Mucosa of descending colon (tissue), 3 donors: ENCODE data around the gene ACBD3. TPM values are rescaled to one million over a fixed set of nuclear protein-coding genes. Genes with fewer than 3 reads are reported as not detected.

Source experiments
- ATAC-seq: fragments of 200-7000 bp; cut with Tn5 transposase; one replicate; pipeline ENCODE4 v1.9.1; 2020; ENCODE audit warnings: mild to moderate bottlenecking, moderate library complexity
- DNase-seq, 3 donors: peaks; one replicate each; pipeline ENCODE4 v3.0.0-alpha.2; 2020
- H3K36me3 ChIP-seq: fragments of 200-600 bp; one replicate; pipeline ENCODE4 v1.8.0; 2021; ENCODE audit warnings: low read depth, mild to moderate bottlenecking
- H3K4me1 ChIP-seq: fragments of 200-600 bp; one replicate; pipeline ENCODE4 v1.8.0; 2021; ENCODE audit warnings: low read depth, mild to moderate bottlenecking
- H3K4me3 ChIP-seq: fragments of 200-600 bp; one replicate; pipeline ENCODE4 v1.8.0; 2021; ENCODE audit warnings: mild to moderate bottlenecking
- H3K9me3 ChIP-seq: fragments of 200-600 bp; one replicate; pipeline ENCODE4 v1.8.0; 2021; ENCODE audit warnings: mild to moderate bottlenecking
- intact Hi-C, 2 donors: fragments of 100-400 bp; cut with DNase I in 1 of 2; cut with micrococcal nuclease in 1 of 2; formaldehyde crosslinking; loops; one replicate each; pipeline versions ENCODE4 v1.11.0 to v1.11.1; 2022; cut with DNase I, micrococcal nuclease
- total RNA-seq, 3 donors: library from RNA; stranded (reverse); fragmentation: NEBNext Ultra II Directional in 2 of 3; extraction: Animal tissue kit (Norgen Biotek cat#: 25700) in 2 of 3; gene quantifications; one replicate each; pipeline versions ENCODE4 v1.2.1 to v1.2.4, GENCODE V29; 2021 to 2023
- TF ChIP-seq, protein P1 (sequence below): fragments of 200-600 bp; IDR thresholded peaks from one replicate; pipeline ENCODE4 v1.8.0; 2022; ENCODE audit warnings: antibody characterized with exemption, mild to moderate bottlenecking
- donor health status: DM: no; HTN: no; CAD: no; lungs with moderate emphysema.
- donor health status: DM: no; HTN: no; CAD: no.
- donor health status: DM: no; HTN: yes; CAD: no.

ACBD3 gene
- total RNA-seq, 3 donors from 2014 or later, result 36.6 to 49.9 (median 48.0) TPM

DNA sequence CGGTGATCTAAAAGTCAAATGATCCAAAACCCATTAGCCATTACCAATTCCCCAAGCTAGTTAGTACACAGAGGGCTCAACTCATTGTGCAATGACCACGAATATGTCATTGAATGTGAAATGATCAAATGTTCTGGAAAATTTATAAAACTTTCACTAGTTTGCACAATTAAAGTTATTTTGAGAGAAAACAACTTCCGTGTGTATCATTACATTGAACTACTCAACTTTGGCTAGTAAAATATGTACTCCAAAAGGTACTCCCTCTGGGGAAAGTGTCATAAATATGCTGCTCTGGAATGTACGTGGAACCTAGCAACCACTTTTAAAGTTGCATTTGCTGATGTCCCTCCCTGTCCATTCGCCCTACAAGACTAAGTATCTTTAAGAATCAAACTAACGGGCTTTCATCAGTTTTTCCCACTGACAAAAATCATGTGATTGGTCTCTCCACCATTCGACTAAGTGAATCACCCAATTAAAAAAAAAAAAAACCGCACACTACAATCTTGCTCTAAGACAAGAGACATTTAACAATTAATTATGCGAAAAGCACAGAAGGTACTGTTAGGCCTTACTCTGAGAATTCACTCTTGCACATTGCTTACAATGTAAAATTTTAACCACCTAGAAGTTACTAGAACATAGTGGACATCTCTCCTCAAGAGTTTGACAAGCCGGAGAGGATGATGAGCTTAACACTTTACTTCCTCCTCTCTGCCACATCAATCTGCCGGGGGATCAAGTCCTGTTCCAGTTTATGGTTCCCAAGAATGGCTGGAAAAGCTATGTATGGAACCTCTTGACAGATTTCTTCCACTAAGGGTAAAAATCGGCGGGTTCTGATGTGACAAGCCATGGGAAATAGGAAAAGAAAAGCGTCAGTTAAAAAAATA lies 1.2 kb downstream of the ACBD3 start:
- peaks cover 32% of the 10 kb centered on the region for H3K4me1 ChIP-seq
- H3K9me3 ChIP-seq, result no peaks in the 10 kb centered on the region
- H3K36me3 ChIP-seq, result no peaks in the 10 kb centered on the region
- peak overlapping the region; percentile 83 for H3K4me3 ChIP-seq
- DNase-seq (no peak), ATAC-seq (no peak)
- intact Hi-C loops, result no loop called here
- TF ChIP-seq, protein P1, sequence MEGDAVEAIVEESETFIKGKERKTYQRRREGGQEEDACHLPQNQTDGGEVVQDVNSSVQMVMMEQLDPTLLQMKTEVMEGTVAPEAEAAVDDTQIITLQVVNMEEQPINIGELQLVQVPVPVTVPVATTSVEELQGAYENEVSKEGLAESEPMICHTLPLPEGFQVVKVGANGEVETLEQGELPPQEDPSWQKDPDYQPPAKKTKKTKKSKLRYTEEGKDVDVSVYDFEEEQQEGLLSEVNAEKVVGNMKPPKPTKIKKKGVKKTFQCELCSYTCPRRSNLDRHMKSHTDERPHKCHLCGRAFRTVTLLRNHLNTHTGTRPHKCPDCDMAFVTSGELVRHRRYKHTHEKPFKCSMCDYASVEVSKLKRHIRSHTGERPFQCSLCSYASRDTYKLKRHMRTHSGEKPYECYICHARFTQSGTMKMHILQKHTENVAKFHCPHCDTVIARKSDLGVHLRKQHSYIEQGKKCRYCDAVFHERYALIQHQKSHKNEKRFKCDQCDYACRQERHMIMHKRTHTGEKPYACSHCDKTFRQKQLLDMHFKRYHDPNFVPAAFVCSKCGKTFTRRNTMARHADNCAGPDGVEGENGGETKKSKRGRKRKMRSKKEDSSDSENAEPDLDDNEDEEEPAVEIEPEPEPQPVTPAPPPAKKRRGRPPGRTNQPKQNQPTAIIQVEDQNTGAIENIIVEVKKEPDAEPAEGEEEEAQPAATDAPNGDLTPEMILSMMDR, result no peak

DNA sequence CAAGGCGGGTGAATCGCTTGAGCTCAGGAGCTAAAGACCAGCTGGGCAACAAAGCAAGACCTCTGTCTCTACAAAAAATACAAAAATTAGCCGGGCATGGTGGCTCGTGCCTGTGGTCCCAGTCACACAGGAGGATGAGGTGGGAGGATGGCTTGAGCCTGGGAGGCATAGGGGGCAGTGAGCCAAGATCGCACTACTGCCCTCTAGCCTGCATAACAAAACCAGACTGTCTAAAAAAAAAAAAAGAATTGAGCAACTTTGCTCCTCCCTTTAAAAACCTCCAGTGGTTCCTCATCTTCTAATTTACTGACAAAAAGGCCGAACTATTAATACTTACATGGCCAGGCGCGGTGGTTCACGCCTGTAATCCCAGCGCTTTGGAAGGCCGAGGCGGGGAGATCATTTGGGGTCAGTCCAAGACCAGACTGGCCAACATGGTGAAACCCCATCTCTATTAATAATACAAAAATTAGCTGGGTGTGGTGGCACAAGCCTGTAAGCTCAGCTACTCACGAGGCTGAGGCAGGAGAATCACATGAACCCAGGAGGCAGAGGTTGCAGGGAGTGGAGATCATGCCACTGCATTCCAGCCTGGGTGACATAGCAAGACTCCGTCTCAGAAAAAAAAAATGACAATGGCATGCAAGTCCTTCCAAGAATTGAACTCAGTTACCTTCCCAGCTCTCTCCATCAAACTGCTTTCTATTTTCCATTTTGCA lies 4.4 kb downstream of the ACBD3 start:
- Histone ChIP-seq H3K4me3 (no peak overlapping the region), H3K36me3 (no peaks in the 10 kb centered on the region), H3K9me3 (no peaks in the 10 kb centered on the region), H3K4me1 (peaks cover 32% of the 10 kb centered on the region)
- intact Hi-C loops, result no loop called here
- DNase-seq (peak; percentile 48 to 60 (median 55)), ATAC-seq (peak; percentile 34)
- TF ChIP-seq, protein P1, result no peak

DNA sequence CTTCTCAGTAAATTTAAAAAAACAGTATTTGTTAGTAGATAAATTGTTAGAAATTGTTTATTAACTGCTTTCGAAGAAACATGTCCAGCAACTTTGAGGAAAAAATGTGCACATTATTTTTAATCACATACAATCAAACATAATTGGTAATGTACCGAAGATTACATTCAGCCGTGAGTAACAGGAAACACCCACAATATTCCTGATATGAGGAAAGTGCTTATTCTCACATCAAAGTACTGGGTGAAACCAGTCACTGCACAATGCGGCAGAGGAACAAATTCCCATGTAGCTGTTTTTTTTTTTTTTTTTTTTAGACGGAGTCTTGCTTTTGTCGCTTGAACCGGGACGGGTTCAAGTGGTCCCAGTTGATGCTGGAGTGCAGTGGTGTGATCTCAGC lies 9.7 kb downstream of the ACBD3 start:
- no peaks in the 10 kb centered on the region for H3K9me3 ChIP-seq
- ATAC-seq, result no peak
- no peaks in the 10 kb centered on the region for H3K36me3 ChIP-seq
- TF ChIP-seq, protein P1, result no peak
- intact Hi-C loops, result no loop called here
- no peak for DNase-seq
- no peak overlapping the region for H3K4me3 ChIP-seq
- peaks cover 9% of the 10 kb centered on the region for H3K4me1 ChIP-seq

DNA sequence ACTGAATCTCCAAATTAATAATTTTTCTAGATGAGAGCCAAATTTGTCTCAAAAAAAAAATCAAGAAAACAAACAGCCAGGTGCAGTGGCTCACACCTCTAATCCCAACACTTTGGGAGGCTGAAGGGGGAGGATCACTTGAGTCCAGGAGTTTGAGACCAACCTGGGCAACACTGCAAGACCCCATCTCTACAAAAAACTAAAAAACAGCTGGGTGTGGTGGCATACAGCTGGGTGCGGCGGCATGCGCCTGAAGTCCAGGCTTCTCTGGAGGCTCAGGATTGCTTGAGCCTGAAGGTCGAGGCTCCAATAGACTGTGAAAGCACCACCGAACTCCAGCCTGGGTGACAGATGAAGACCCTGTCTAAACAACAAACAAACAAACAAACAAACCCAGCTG lies 14.0 kb downstream of the ACBD3 start:
- DNase-seq, result no peak
- H3K9me3 ChIP-seq, result no peaks in the 10 kb centered on the region

DNA sequence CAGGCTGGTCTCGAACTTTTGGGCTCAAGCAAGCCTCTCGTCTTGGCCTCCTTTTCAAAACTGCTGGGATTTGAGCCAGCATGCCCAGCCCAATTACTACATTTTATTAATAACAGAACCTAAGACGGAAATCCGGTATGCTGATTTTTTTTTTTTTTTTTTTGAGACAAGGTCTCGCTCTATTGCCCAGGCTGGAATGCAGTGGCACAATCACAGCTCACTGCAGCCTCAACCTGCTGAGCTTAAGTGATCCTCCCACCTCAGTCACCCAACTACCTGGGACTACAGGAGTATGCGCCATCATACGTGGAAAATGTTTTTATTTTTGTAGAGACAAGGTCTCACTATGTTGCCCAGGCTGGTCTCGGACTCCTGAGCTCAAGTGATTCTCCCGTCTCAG lies 20.2 kb downstream of the ACBD3 start:
- no peak overlapping the region for H3K4me3 ChIP-seq
- ATAC-seq (no peak), DNase-seq (no peak)
- TF ChIP-seq, protein P1, result no peak
- no peaks in the 10 kb centered on the region for H3K9me3 ChIP-seq
- H3K36me3 ChIP-seq, result no peaks in the 10 kb centered on the region
- intact Hi-C loops, result no loop called here
- H3K4me1 ChIP-seq, result no peaks in the 10 kb centered on the region

More for the DNA sequence above, 14.0 kb downstream of the ACBD3 start:
- Histone ChIP-seq H3K4me3 (no peak overlapping the region), H3K36me3 (no peaks in the 10 kb centered on the region), H3K4me1 (peaks cover 3% of the 10 kb centered on the region)
- intact Hi-C loops, result no loop called here
- no peak for ATAC-seq
- TF ChIP-seq, protein P1, result no peak
